Sciatic nerve (tissue), 2 donors: ENCODE results near the gene NRP1. TPM values are rescaled to one million over a fixed set of nuclear protein-coding genes. Genes with fewer than 3 reads are reported as not detected.

Source experiments
- ATAC-seq: fragments of 200-7000 bp; cut with Tn5 transposase; one replicate; pipeline ENCODE4 v1.9.1; 2020; ENCODE audit warnings: mild to moderate bottlenecking, moderate library complexity
- DNase-seq: peaks from one replicate; pipeline ENCODE4 v3.0.0-alpha.2; 2020; ENCODE audit warnings: low spot score
- intact Hi-C: fragments of 100-400 bp; cut with DNase I; formaldehyde crosslinking; loops from one replicate; pipeline ENCODE4 v1.14.2; 2022
- total RNA-seq: library from RNA; stranded (reverse); fragmentation: NEBNext Ultra II Directional; extraction: Animal tissue kit (Norgen Biotek cat#: 25700); gene quantifications from one replicate; pipeline ENCODE4 v1.2.1, GENCODE V29; 2021
- donor health status: DM: no; HTN: no; CAD: no.
- donor health status: DM: no; HTN: no; CAD: no.

NRP1 gene
- total RNA-seq, 1 donor from 2014 or later = 156 TPM

DNA sequence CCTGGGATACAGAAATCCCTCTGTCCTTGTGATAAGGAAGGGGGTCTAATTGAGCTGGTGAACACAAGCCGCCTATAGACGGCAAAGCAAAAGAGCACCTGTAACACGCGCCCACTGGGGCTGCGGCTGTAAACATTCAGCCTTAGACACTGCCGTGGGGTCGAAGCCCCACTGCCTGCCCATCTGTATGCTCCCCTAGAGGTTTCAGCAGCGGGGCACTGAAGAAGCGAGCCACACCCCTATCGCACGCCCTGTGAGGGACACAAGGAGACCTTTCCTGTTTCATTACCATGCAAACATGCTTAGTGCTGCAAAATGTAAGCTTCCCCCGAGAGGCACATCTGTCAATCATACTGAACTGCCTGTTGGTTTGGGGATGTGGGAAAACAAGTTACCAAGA is 82.1 kb downstream of the NRP1 start:
- DNase-seq (no peak), ATAC-seq (no peak)
- intact Hi-C loops = no loop called here

GRCh38 chr10:33249659-33250345 is 84.7 kb downstream of the NRP1 start:
- intact Hi-C loops = no loop called here
- ATAC-seq = peak; percentile 23

DNA sequence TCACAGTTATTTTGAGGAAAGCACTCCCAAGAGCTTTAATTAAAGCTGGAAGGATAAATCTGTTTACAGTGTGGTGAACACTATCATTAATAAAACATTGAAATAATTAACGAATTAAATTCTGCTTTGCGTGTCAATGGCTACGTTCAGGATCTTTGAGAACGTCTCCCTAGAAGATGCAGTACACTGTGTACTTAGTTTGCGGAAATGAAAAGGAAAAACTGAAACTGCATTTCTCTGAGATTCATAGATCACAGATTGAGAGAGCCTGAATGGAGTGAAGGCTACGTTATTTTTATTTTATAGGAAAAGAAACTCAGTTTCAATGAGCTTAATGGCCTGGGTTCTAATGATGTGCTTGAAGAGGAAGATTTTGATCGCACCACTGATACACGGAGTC is 85.3 kb downstream of the NRP1 start:
- DNase-seq (no peak), ATAC-seq (no peak)
- intact Hi-C loops = no loop called here

More at GRCh38 chr10:33249659-33250345, 84.7 kb downstream of the NRP1 start:
- DNase-seq = no peak

DNA sequence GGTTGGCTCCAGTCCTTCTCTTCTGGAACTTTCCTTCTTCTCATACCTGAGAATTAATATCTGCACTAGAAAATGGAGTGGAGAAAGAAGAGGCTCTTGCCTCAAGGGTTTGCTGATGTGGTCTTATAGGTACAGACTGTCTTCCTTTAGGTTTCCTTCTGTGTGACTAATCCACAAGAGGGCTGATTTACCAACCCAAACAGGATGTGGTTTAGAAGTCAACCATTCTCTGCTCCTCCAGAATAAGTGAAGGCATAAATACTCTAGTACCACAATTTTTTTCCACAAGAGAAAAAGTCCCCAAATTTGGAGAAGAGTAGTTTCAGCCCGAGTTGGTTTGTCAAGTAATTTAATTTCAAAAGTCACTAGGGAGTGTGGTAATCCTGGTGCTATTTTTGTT is 85.8 kb downstream of the NRP1 start:
- intact Hi-C loops = no loop called here
- DNase-seq (no peak), ATAC-seq (peak; percentile 42)

DNA sequence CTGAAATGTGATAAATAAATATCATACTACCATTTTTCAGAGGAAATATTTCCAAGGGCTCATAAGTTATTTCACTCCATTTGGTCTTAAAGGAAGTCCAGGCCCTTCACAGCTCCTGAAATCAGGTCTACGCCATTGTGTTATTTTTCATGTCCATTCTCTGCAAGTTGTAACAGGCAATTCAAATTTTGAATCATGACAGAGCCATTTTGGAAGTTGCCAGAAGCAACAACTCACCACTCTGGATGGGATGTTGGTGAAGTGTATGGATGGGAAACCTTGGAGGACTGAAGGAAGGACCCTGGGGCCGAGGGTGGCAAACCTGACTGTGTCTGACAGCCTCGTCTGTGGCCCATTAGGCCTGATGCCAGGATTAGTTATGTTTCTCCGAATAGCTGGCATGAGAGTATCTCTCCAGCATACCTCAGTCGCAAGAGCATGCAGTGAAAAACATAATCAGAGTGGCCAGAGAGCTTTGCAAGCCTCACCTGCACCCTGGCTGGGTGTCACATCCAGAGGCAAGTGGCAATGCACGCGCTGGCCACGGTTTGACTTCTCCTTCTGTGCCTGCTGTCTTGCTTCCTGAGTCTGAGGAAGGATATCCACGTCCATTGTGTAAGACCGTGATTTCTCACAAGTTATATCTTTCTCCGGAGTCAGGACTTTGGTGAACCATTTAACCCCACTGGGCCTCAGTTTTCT is 87.1 kb downstream of the NRP1 start:
- intact Hi-C loops = no loop called here
- ATAC-seq (peak; percentile 21), DNase-seq (no peak)

DNA sequence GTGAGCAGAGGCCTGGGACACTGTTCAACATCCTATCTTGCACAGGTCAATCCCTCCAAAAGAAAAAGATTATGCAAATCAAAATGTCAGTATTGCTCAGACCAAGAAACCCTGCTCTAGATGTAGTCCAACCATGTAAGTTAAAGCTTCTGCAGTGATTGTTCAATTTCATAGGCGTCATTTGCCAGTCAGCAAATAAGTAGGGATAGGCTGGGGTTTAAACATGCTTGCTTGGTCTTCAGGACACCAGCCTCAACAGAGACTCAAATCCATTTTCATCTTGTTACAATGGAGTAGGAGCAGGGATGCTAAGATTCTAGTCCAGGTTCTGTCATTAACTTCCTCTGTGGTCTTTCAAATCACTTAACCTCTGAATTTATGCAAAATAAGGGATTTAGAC is 89.1 kb downstream of the NRP1 start:
- intact Hi-C loops = no loop called here
- ATAC-seq (no peak), DNase-seq (no peak)

DNA sequence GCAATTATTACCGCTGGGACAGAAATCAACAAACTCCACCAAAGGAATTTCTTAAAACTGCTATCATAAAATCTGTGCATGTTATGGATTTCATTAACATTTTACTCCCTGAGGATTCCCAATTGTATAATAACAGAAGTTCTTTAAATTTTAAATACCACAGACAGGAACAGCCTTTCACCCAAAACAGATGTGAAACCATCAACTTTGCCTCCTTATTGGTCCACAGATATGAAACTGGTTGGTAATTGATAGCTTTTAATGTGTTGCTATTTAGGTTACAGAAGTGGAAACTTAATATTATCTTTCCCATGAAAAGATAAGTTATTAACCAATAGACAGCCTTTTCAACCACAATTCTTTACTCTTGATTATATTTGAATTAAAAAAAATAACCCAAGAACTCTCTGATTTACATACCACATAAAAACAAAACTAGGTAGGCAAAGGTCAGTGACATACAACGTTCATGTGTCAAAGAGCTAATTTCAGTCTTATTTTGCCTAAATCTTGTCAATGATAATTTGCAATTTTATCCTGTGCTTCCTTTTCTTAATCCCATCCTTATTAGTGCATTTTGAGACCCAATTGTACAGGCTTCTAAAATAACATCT is 90.0 kb downstream of the NRP1 start:
- intact Hi-C loops = no loop called here
- no peak for DNase-seq
- ATAC-seq = no peak

- intact Hi-C loops = no loop called here
- DNase-seq (no peak), ATAC-seq (no peak)
Observed at GRCh38 chr10:33243703-33244102, 90.8 kb downstream of the NRP1 start.

DNA sequence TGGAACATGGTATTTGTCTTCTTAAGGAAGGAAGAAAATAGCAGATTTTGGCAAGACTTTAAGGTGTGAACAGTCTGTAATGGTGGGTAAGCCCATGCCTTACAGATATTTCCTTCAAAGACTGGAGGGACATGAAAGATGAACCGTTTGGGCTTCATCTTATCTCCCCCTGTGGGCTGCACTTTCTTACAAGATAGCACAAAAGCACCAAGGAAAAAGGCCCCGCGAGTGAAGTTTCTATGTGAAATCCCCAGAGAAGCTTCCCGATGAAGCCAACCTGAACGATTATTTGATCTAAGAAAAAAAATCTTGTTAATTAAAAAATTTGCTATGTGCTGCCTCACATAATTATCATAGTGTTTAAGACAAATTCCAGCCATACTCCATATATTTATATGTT is 91.5 kb downstream of the NRP1 start:
- no peak for ATAC-seq
- DNase-seq = no peak
- intact Hi-C loops = no loop called here

DNA sequence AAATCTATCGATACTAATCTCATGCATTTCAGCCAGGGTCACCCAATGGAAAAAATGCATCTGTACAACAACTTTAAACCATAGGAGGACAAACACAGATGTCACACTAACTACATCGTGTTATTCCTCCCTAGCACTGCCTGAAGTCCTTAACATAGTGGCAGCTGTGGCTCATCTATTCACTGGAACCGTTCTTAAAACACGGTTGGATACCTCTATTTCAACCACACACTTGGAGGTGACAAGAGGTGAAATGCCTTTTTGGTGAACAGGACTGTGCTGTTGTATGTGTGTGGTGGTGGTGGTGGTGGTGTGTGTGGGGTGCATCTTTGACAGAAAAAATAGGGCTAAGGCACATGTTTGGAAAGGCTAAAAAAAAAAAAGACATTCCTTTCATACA is 93.1 kb downstream of the NRP1 start:
- no peak for DNase-seq
- no peak for ATAC-seq
- intact Hi-C loops = no loop called here

DNA sequence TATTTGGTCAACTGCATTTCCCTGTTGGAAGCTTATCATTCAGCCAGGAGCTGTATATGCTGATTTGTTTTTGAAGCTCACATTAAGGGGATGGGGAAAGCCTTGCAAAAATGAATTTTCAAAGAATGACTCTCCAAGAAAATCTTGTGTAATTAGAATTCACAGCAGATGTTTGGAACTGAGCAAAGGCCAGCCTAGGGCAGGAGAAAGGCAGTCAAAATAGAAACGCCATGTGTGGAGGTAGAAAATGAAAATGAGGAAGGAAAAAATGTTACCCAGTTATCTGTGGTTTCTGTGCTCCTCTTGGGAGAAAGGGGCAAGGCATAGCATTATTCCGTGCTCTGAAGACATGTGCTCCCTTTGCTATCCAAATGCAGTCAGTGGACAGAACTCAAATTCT is 93.5 kb downstream of the NRP1 start:
- ATAC-seq = peak; percentile 57
- no peak for DNase-seq
- intact Hi-C loops = no loop called here

- intact Hi-C loops = no loop called here
- ATAC-seq (no peak), DNase-seq (no peak)
Observed at GRCh38 chr10:33240258-33240657, 94.2 kb downstream of the NRP1 start.

- DNase-seq (no peak), ATAC-seq (no peak)
- intact Hi-C loops = no loop called here
Observed at GRCh38 chr10:33239257-33239656, 95.2 kb downstream of the NRP1 start.

GRCh38 chr10:33238643-33239042 is 95.8 kb downstream of the NRP1 start:
- DNase-seq = no peak
- no peak for ATAC-seq
- intact Hi-C loops = no loop called here

DNA sequence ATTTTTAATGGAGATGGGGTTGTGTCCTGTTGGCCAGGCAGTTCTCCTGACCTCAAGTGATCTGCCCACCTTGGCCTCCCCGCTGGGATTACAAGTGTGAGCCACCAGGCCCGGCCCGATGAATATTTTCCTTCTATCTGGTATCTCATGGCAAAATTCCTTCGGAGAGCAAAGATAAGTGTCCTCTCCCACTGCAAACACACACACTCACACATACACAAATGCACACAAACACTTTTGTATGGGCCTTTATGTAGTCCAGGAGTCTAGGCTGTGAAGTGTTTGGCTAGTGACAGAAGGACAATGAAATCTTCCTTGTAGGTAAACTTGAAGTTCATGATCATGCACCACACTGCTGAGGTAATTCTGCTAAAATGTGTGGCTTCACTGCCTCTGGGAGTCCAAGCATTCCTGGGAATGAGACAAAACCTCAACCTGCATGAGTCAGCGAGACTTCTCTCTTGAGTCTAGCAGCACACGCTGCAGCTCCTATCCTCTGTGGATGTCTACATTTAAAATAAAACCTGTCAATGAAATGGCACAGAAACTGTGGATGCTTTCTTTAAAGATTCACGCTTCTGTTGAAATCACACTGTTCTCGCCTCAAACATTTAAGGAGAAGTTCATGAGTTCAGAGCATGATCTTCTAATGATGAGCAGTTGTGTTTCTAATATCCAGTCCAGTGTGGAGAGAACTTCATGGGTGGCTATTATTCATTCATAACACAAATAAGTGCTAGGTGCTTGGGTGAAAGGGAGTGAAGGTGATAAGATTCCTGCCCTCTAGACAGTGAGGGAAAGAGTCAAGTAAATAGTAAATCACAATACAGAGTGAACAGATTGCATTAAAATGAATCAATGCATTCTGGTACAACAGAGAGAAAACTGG is 96.5 kb downstream of the NRP1 start:
- intact Hi-C loops = no loop called here
- ATAC-seq = peak; percentile 43
- no peak for DNase-seq

DNA sequence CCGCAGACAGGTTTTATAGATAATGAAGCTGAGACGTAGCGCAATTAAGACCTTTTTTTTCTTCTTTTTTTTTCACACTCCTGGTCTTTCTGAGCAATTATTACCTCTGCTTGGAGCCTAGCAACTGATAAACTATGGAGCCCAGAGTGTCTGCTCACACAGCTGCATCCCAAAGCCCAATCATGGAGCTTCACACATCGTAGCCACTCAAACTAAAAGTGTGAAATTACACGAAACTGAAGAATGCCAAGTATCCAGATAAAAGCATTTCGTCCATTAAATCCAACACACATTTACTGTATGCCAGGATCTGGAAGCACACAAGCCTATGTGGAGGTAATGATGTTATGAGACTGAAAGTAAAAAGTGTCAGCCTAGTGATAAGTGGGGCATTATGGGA is 97.6 kb downstream of the NRP1 start:
- no peak for DNase-seq
- intact Hi-C loops = no loop called here

GRCh38 chr10:33235951-33236350 is 98.5 kb downstream of the NRP1 start:
- DNase-seq (no peak), ATAC-seq (no peak)
- intact Hi-C loops = no loop called here

More for the DNA sequence above, 97.6 kb downstream of the NRP1 start:
- no peak for ATAC-seq

DNA sequence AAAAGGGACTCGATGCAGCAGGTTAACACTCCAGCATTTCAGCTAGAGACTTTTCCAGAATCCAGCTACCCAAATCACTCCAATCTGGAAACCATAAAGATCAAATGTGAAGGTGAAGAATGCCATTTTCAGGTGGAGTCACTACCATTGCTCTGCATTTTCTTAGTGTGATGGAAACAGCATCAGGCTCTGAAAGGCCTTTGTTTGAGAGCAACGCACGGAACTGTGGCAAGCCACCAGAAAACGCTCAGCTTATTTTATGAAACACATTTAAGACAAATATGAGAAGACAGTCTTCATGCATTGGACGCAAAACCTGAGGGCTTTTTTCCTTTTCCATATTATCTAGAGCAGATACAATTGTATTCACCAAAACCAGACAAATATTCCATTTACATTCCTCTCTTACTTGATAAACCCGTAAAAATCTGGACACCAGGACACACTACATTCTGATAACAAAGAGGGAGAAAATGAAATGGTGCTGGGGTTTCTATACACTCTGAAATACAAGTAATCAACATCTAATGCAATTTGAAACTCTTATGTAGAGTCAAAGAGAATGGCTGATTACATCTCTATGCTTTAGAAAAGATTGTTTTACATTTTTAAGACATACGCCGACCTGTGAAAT is 99.1 kb downstream of the NRP1 start:
- no peak for DNase-seq
- intact Hi-C loops = no loop called here

GRCh38 chr10:33234831-33235237 is 99.6 kb downstream of the NRP1 start:
- ATAC-seq = peak; percentile 63
- intact Hi-C loops = no loop called here

More for the DNA sequence above, 99.1 kb downstream of the NRP1 start:
- ATAC-seq = peak; percentile 15

More at GRCh38 chr10:33234831-33235237, 99.6 kb downstream of the NRP1 start:
- DNase-seq = no peak
